Measurements from ENCODE around the gene NCK2. TPM values are rescaled to one million over a fixed set of nuclear protein-coding genes. Genes with fewer than 3 reads are reported as not detected.

NCK2 gene
- total and polyA plus RNA-seq, 2 experiments from 2014 or later: 55.0 to 65.9 TPM

DNA sequence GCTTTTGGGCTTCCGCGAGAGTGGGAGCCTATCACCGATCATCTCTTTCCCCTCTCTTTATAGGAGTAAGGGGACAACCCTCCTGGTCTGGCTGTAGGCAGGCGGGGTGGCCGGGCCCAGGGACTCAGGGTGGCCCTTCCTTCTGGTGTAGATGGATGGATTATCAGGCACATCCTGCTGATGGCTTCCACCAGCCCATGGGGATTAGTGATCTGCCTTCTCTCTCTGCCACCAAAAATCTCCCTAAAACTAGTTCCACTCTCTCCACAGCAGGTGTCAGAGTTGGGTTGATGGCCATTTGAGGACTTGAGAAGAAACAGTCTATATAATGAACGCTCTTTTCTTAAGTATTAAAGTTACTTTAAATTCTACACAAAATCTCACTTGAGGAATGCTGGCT, 37.4 kb downstream of the NCK2 start:
- H3K4me1 ChIP-seq (ENCODE audit: low read depth): no peaks in the 10 kb centered on the region
- DNase-seq (ENCODE audit: low read depth in 1 of 2, low spot score in 1 of 2): no peak
- H3K9me3 ChIP-seq (ENCODE audit: low read depth): no peaks in the 10 kb centered on the region
- no peaks in the 10 kb centered on the region for H3K27me3 ChIP-seq
- no peaks in the 10 kb centered on the region for H3K36me3 ChIP-seq
- no peak overlapping the region for H3K27ac ChIP-seq
- TF ChIP-seq, protein P1, sequence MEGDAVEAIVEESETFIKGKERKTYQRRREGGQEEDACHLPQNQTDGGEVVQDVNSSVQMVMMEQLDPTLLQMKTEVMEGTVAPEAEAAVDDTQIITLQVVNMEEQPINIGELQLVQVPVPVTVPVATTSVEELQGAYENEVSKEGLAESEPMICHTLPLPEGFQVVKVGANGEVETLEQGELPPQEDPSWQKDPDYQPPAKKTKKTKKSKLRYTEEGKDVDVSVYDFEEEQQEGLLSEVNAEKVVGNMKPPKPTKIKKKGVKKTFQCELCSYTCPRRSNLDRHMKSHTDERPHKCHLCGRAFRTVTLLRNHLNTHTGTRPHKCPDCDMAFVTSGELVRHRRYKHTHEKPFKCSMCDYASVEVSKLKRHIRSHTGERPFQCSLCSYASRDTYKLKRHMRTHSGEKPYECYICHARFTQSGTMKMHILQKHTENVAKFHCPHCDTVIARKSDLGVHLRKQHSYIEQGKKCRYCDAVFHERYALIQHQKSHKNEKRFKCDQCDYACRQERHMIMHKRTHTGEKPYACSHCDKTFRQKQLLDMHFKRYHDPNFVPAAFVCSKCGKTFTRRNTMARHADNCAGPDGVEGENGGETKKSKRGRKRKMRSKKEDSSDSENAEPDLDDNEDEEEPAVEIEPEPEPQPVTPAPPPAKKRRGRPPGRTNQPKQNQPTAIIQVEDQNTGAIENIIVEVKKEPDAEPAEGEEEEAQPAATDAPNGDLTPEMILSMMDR (IDR thresholded peaks at IDR 0.05; ENCODE audit: low read depth, low read length): no peak
- H3K4me3 ChIP-seq: no peak overlapping the region

DNA sequence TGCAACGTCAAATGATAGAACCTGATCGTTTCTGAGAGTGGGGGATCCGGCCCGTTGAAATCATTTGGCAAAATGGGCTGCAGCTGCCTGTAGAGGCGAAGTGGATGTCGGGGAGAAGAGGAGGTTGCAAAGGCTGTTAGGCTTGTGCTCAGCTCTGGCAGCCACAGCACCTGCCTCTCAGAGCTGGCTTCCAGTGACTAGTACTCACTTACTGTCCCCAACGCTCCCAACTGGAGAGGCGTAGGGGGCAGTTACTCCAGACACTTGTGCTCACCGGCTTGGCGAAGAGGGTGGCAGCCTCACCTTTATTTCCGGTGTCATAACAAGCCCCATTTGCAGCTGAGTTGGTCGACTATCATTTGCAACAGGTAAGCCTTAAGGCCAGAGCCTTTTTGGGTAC, 37.9 kb downstream of the NCK2 start:
- no peak overlapping the region for H3K27ac ChIP-seq
- no peaks in the 10 kb centered on the region for H3K9me3 ChIP-seq (ENCODE audit: low read depth)
- H3K27me3 ChIP-seq: no peaks in the 10 kb centered on the region
- no peak for DNase-seq (ENCODE audit: low read depth in 1 of 2, low spot score in 1 of 2)
- no peaks in the 10 kb centered on the region for H3K4me1 ChIP-seq (ENCODE audit: low read depth)
- no peak overlapping the region for H3K4me3 ChIP-seq
- TF ChIP-seq, protein P1 (IDR thresholded peaks at IDR 0.05; ENCODE audit: low read depth, low read length): no peak
- H3K36me3 ChIP-seq: no peaks in the 10 kb centered on the region

GRCh38 chr2:105783151-105783738, 38.5 kb downstream of the NCK2 start:
- Histone ChIP-seq H3K4me1 (ENCODE audit: low read depth) (peaks cover 1% of the 10 kb centered on the region), H3K27ac (no peak overlapping the region), H3K4me3 (no peak overlapping the region), H3K9me3 (ENCODE audit: low read depth) (no peaks in the 10 kb centered on the region), H3K27me3 (no peaks in the 10 kb centered on the region), H3K36me3 (no peaks in the 10 kb centered on the region)
- no peak for DNase-seq (ENCODE audit: low read depth in 1 of 2, low spot score in 1 of 2)
- TF ChIP-seq, protein P1 (IDR thresholded peaks at IDR 0.05; ENCODE audit: low read depth, low read length): no peak

- Histone ChIP-seq H3K9me3 (ENCODE audit: low read depth) (no peaks in the 10 kb centered on the region), H3K27me3 (no peaks in the 10 kb centered on the region), H3K4me3 (no peak overlapping the region), H3K4me1 (ENCODE audit: low read depth) (peaks cover 8% of the 10 kb centered on the region), H3K36me3 (no peaks in the 10 kb centered on the region), H3K27ac (no peak overlapping the region)
- TF ChIP-seq, protein P1 (IDR thresholded peaks at IDR 0.05; ENCODE audit: low read depth, low read length): no peak
- no peak for DNase-seq (ENCODE audit: low read depth in 1 of 2, low spot score in 1 of 2)
These were observed 39.3 kb downstream of the NCK2 start for GRCh38 chr2:105783972-105784371.

DNA sequence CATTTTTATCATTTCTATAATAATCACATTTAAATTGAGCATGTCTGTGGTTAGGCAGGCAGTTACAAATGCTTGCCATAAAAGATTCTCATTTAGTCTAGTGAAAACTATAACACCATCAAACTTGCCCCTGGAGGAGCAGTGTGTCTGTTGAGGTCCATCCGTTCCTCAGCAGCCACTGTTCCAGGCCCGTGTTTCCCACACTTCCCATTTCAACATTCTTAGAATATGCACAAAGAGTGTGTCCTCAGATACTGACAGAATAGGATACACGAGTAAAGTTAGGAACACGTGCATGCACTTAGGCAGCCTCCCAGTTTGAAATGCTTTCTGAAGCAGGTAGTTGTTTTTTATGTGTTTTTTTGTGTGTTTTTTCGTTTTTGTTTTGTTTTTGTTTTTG, 39.9 kb downstream of the NCK2 start:
- TF ChIP-seq, protein P1 (IDR thresholded peaks at IDR 0.05; ENCODE audit: low read depth, low read length): no peak
- Histone ChIP-seq H3K9me3 (ENCODE audit: low read depth) (no peaks in the 10 kb centered on the region), H3K4me3 (no peak overlapping the region), H3K36me3 (no peaks in the 10 kb centered on the region), H3K4me1 (ENCODE audit: low read depth) (peaks cover 9% of the 10 kb centered on the region), H3K27me3 (no peaks in the 10 kb centered on the region), H3K27ac (no peak overlapping the region)
- no peak for DNase-seq (ENCODE audit: low read depth in 1 of 2, low spot score in 1 of 2)
